Measurements from ENCODE around the gene SPDYC.
"Not testable (repeated sequence)": the region's sequence is repeated elsewhere in the genome, so short reads cannot be mapped to it uniquely, and the experiment has no call there.

Gene SPDYC

DNA sequence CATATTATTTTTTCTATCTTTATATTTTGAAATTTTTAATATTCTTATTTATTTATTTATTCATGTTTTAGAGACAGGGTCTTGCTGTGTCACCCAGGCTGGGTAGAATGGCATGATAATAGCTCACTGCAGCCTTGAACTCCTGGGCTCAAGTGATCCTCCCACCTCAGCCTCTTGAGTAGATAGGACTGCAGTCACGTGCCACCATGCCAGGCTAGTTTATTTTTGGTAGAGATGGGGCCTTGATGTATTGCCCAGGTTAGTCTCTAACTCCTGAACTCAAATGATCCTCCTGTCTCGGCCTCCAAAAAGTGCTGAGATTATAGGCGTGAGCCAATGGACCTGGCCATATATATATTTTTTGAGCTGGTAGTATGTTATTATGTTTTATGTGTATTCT is 2.4 kb upstream of the SPDYC start:
- no peak overlapping the region for H3K4me3 ChIP-seq (ENCODE audit: low read depth, low read length)

DNA sequence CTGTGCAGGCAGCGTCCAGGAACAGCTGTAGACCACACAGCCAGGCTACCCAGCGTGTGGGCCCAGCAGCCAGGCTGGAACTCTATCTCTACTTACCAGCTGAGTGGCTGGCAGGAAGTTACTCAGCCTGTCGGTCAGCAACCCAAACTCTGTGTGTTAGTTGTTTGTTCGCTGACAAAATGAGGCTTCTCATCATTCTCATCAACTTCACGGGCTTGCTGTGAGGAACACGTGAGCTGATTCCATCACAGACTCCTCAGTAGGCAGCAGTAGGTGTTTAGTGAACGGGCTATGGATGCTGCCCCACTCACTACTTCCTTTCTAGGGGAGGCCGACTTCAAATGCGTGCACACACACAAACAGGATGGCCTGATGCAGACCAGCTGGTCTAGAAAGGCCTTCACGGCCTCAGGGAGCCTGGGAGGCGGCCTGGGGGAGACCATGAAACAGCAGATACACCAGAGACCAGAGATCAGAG is 830 bp upstream of the SPDYC start:
- H3K4me3 ChIP-seq (ENCODE audit: low read depth, low read length): no peak overlapping the region

DNA sequence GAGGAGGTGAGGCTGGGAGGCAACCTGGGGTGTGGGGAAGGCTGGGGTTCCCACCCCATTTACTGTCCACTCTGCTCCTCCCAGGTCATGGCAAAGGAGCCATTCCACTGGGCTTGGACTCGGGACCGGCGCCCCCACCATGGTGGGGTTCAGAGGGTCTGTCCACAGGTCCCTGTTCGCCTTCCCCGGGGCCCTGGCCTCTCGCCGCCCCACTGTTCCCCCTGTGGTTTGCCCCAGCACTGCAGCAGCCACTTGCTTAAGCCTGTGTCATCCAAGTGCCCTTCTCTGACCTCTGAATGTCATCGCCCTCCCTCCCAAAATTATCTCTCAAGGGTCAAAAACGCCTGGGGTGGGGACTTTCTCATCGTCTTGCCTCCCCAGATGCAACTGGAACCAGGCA is 2.6 kb downstream of the SPDYC start:
- no peak overlapping the region for H3K4me3 ChIP-seq (ENCODE audit: low read depth, low read length)

DNA sequence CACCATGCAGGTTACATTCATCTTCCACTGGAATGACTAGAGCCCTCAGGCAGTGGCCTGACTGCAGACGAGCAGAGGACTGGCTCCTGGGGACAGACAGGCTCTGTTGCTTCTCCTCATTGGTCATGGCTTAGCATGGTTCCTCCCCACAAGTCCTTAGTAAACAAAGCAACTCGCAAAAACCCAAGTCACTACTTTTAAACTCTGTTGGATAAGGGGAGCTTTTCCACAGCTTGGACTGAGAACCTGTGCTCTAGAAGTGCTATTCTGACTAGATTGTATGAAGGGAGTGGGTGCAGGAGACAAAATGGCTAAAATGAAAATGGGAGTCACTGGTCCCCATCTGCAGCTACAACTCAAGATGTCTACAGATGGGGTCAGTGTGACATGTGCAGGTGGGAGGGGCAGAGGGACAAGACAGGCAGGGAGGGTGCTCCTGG is 4.6 kb downstream of the SPDYC start:
- H3K4me3 ChIP-seq (ENCODE audit: low read depth, low read length): not testable (repeated sequence)

DNA sequence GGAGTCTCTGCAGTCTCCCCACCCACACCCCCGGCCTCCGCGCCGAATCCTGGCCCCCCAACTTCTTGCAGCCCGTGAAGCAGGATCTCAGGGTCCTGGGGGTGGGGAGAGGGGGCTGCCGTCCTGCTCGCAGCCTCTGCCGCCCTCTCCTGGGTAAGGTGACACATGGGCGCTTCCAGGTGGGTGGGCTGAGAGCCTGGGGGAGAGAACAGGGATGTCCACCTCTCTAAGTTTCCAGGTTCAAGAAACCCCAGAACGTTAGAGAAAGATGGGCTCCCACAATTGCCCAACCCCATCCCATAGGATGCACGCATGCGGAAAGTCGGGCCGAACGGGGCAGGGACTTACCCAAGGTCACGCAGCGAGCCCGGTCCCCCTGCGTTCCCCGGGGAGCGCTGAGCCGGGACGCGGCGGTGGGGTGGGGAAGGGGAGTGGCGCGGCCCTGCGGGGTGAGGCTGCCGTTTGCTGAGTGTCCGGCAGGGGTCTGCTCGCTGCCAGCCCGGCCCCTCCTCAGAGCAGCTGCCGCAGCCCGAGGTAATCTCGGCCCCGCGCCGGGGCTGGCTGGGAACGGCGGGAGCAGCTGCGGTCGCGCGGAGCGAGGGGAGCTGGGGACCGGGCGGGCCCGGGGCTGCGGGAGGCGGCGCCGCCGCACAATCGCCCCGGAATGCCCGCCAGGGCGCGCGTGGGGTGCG is 11.0 kb downstream of the SPDYC start:
- peak overlapping the region; percentile 76 for H3K4me3 ChIP-seq (ENCODE audit: low read depth, low read length)

DNA sequence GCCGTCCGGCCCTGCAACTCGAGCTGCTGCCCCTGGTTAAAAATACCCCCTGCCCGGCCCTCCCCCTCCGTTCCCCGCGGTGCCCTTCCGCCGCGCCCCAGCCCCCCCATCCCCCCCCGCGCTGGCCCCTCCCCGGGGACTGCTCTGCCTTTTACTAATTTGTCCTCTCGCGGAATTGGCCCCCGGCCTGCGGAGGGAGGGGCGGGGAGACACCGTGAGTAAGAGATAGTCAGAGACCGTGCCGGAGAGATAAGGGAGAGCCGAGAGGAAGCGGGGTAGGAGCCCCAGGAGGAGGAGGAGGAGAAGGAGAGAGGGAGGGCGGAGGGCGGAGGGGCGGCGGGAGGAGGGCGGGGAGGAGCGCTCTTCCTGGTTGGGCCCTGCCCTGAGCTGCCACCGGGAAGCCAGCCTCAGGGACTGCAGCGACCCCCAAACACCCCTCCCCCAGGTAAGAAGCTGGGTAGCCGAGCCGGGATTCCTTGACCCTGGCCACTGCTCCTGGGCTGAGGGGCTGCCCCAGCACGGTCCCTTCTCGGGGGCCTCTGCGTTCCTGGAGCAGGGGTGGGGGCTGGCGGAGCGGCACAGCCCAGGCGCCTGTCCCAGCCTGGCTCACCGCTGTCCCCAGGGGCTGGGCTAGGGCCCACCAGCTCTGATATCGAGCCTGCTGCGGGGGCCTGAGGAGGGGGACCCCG is 11.7 kb downstream of the SPDYC start, which contains the start of gene CAPN1:
Gene CAPN1 (plus strand): TSS at position 360 of the 689 bp plus-strand sequence. CDS start 774 bp downstream, outside the sequence.
- peak within 1 kb of the TSS; percentile 76 for H3K4me3 ChIP-seq (ENCODE audit: low read depth, low read length)

DNA sequence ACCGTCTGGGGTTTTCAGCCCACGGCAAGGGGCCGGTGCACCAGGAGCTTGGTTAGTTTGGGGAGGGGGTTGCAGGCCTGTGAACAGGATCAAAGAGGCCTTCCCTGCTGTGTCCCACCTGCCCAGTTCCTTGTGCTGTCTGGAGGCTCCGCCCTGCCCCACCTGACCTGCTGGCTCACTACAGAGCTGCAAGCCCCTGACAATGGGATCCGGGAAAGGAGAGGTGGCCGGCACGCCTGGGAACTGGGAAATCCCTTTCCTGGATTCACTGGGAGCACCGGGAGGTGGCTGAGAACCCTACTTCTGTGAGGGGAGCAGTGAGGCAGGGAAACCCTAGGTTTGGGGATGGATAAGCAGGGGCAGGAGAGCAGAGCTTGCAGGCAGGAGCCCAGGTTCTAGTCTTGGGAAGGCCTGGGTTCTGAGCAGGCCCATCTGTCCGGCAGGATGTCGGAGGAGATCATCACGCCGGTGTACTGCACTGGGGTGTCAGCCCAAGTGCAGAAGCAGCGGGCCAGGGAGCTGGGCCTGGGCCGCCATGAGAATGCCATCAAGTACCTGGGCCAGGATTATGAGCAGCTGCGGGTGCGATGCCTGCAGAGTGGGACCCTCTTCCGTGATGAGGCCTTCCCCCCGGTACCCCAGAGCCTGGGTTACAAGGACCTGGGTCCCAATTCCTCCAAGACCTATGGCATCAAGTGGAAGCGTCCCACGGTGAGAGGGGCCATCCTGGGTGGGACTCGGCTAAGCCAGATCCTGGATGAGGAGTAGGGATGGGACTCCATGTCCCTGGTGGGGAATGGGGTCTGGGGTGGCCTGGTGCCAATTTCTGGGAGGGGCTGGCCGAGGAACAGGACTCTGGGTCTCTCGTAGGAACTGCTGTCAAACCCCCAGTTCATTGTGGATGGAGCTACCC is 12.5 kb downstream of the SPDYC start:
- H3K4me3 ChIP-seq (ENCODE audit: low read depth, low read length): peak overlapping the region; percentile 74

DNA sequence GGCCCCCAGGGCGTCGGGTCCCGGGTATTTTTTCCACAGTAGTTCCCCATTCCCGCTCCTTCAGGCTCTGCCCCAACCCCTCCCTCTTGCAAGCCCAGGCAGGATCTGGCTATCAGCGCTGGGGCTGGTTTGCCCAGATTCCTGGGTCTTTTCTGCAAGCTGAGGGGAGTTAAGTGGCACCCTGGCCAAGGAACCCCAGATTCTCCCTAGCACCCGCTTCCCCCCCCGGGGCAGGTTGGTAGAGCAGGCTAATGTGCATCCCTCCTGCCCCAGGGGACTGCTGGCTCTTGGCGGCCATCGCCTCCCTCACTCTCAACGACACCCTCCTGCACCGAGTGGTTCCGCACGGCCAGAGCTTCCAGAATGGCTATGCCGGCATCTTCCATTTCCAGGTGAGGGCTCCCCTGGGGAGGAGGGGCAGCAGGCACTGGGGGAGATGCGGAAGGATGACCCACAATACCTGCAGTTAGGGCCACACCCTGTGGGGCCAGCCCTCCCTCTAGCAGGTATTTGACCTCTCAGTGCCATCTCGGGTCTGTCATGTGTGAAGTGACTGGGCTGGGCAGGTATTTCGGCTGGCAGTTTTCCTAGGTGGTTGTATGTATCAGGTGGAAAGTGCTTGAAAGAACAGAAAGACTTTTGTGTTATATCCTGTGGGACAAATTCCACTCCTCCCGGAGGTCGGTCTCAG is 13.3 kb downstream of the SPDYC start:
- H3K4me3 ChIP-seq (ENCODE audit: low read depth, low read length): peak overlapping the region; percentile 74

DNA sequence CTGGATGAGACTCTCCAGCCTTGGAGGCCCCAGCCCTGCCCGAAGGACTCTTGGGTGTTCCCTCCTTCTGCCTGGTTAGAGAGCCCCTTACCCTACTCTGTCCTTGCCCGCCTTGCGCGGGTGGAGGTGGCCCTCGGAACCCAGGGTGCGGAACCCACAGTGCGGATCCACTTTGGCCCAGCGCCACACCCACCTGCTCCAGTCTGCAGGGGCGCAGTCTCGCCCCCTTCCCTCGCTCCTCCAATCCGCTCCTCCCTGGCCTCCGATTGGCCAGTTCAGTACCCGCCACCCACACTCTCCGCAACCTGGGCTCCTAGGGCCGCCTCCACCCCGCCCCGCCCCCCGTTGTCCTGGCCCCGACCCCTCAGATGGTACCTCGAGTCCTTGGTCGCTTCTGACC is 14.1 kb downstream of the SPDYC start:
- H3K4me3 ChIP-seq (ENCODE audit: low read depth, low read length): no peak overlapping the region

DNA sequence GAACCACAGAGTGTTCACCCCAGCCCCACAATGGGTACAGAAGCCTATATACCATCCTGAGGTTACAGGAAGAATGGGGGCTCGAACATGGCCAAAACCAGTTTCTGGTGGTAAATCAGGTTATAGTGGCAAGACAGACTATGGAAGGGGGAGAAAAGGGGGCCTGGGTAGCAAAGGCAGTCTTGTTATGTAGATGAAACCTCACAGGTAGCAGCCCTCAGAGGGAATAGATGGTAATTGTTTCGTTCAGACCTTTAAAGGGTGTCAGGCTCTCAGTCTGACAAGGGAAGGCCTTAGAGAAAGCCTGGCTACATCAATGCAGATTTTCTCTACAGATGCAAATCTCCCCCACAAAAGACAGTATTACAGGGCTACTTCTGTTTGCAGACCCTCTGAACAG is 15.1 kb downstream of the SPDYC start:
- no peak overlapping the region for H3K4me3 ChIP-seq (ENCODE audit: low read depth, low read length)

DNA sequence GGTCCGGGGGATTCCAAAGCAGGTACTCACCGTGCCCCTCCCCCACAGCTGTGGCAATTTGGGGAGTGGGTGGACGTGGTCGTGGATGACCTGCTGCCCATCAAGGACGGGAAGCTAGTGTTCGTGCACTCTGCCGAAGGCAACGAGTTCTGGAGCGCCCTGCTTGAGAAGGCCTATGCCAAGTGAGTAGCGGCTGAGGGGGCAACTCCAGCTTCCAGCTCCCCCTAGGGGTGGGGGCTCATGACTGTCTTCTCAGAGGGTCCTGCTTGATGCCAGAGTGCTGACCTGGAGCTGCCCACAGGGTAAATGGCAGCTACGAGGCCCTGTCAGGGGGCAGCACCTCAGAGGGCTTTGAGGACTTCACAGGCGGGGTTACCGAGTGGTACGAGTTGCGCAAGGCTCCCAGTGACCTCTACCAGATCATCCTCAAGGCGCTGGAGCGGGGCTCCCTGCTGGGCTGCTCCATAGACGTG is 15.9 kb downstream of the SPDYC start:
- H3K4me3 ChIP-seq (ENCODE audit: low read depth, low read length): no peak overlapping the region

DNA sequence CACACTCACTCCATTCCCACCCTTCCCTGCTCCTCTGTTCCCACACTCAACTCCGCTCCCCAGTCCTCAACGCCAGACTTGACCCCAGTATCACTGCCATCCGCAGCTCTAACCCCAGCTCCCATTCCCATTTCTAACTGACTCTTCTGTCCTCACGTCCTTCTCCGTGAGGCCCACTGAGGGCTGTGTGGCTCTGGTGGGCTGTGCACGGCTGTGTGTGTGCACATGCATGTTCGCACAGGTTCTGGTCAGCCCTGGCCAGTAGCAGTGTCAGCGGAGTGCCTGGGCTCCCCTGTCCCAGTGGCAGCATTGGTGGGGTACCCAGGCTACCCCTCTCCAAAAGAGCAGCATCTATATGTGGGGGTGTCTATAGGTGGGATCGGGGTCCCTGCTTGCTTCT is 16.7 kb downstream of the SPDYC start:
- H3K4me3 ChIP-seq (ENCODE audit: low read depth, low read length): no peak overlapping the region

DNA sequence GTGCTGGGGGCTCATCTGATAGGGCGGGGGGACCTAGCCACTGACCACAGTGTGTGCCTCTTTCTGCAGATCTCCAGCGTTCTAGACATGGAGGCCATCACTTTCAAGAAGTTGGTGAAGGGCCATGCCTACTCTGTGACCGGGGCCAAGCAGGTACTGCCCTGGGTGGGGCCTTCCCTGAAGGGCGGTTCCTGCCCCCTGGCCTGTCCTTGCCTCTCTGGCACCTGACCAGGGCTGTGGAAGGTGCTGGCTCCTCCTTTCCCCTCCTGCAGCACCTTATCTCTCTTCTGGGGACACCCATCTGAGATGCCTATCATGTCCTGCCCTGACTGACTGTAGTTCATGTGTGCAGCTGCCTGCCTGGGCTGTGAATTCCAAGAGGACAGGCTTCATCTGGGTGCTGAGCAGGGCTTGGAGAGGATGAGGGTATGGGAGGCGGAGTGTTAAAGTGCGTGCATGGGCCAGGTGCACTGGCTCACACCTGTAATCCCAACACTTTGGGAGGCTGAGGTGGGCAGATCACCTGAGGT is 17.2 kb downstream of the SPDYC start:
- no peak overlapping the region for H3K4me3 ChIP-seq (ENCODE audit: low read depth, low read length)

DNA sequence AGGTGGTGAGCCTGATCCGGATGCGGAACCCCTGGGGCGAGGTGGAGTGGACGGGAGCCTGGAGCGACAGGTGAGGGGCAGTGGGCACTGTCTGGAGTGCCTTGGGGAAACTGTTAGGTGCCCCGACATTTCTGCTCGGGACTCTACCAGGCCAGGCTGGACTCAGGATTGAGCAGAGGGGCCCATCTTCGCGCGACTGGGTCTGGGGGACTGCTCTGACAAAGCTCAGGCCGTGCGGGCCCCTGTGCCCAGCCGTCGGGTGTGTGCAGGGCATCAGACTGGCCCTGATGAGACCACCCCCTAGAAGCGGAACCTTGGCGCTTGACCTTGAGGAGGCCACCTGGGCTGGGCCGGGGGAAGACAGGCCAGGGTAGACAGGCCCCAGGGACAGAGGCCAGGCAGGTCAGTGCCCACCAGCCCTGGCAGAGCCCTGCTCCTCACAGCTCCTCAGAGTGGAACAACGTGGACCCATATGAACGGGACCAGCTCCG is 18.0 kb downstream of the SPDYC start:
- no peak overlapping the region for H3K4me3 ChIP-seq (ENCODE audit: low read depth, low read length)

DNA sequence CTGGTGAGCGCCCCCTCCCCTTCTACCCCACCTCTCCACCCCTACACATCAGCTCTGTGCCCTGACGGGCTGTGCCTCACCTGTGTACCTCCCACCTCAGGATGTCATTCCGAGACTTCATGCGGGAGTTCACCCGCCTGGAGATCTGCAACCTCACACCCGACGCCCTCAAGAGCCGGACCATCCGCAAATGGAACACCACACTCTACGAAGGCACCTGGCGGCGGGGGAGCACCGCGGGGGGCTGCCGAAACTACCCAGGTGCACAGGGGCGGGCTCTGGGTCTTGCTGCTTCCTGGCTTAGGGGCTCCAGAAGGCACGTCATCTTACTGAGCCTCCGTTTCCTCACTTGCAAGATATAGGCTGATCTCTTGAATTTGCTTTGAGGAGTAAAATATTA is 18.5 kb downstream of the SPDYC start:
- no peak overlapping the region for H3K4me3 ChIP-seq (ENCODE audit: low read depth, low read length)

DNA sequence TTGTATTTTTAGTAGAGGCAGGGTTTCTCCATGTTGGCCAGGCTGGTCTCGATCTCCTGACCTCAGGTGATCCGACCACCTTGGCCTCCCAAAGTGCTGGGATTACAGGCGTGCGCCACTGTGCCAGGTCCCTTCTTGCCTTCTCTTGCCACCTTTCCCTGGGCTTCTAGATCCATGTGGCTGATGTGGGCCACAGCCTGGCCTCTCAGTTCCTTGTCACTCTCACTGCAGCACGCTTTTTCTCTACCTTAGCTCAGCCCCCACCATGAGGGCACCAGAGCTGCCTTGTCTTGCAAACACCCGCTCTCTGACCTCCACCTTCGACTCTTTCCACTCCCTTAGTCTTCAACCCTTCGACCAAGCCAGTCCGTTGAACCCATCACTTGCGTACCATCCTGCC is 19.2 kb downstream of the SPDYC start:
- H3K4me3 ChIP-seq (ENCODE audit: low read depth, low read length): no peak overlapping the region

DNA sequence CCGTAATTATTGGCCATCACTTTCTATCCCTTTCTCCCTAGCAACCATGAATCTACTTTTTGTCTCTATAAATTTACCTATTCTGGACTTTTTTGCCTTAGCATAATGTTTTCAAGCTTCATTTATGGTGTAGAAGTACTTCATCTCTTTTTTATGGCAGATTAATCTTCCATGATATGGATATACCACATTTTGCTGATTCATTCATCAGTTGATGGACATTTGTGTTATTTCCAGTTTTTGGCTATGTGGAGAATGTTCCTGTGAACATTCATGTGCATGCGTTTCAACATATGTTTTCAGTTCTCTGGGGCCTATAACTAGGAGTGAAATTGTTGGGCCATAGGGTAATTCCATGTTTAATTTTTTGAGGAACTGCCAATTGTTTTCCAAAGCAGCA is 24.5 kb downstream of the SPDYC start:
- no peak overlapping the region for H3K4me3 ChIP-seq (ENCODE audit: low read depth, low read length)

DNA sequence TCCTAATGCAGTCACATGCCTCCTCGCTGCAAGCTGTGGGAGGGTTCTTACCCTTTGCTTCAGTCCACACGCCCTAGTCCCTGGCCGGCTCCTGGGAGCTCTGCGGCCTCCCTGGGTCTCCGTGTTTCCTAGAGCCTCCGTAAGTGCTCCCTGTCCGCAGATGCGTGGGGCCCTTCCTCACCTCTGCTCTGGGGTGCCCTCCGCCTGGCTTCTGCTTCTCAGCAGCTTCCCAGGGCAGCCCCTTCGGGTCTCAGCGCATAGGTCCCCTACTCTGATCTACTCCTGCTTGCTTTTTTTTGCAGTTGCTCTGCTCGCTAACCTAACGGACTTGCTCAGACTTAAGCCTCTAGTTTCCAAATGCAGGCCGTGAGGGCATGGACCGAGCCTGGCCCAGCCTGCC is 34.1 kb downstream of the SPDYC start:
- H3K4me3 ChIP-seq (ENCODE audit: low read depth, low read length): no peak overlapping the region

DNA sequence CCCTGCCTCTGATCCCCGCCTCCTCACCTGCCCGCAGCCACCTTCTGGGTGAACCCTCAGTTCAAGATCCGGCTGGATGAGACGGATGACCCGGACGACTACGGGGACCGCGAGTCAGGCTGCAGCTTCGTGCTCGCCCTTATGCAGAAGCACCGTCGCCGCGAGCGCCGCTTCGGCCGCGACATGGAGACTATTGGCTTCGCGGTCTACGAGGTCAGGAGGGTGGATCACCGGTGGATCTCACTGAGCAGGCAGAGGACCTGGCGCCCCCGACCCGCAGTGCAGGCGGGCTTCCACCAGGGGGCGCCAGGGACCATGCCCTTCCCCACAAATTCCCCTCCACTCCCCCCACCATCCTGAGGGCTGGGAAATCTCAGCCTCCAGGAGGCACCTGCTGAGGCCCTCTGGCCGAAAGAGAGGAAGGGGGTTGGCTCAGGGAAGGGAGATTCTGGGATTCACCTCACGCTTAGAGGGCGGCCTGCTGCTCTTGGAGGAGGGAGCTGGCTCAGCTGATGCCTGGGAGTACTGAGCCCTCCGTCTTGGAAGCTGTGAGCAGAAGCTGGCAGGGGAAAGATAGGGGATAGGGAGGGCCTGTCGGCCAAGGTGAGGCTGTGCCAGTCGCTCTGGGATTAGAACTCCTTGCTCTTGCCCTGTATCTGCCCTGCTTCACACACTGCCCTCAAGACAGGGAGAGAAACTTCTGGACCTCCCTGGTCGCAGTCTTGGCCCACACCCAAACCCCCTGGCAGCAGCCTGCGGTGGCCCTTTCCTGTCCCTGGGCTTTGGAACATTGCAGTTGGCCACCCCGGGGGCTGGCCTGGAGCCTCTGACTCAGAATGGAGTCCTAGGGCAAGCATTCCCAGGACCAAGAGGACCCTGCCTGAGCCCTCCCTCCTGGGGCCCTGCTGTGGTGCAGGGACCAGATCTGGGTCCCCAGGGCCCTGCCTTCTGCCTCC is 34.9 kb downstream of the SPDYC start:
- H3K4me3 ChIP-seq (ENCODE audit: low read depth, low read length): no peak overlapping the region
